ENCODE measurements around the gene SLC36A1. TPM values are rescaled to one million over a fixed set of nuclear protein-coding genes. Genes with fewer than 3 reads are reported as not detected.
"Not testable (repeated sequence)": the region's sequence is repeated elsewhere in the genome, so short reads cannot be mapped to it uniquely, and the experiment has no call there.

The SLC36A1 gene
- total RNA-seq, 4 donors from 2014 or later, result 7.3 to 9.1 (median 8.3) TPM

- intact Hi-C loops (cut with DNase I), result no loop called here
- Histone ChIP-seq H3K27me3 (peaks cover 0 to 14% (median 0%) of the 10 kb centered on the region in 4 donors), H3K4me3 (no peak overlapping the region), H3K9me3 (peaks cover 0 to 17% (median 3%) of the 10 kb centered on the region in 3 donors), H3K4me1 (no peaks in the 10 kb centered on the region), H3K36me3 (no peaks in the 10 kb centered on the region), H3K27ac (no peak overlapping the region)
- WGBS, 2 donors, result 56 to 64% methylated on average over 3 of the region's 3 CpGs
- TF ChIP-seq POLR2A (IDR thresholded peaks at IDR 0.05), result no peak
- no peak for TF ChIP-seq CTCF (IDR thresholded peaks at IDR 0.05)
- no peak for DNase-seq
These were observed 33.6 kb upstream of the SLC36A1 start for GRCh38 chr5:151413800-151414199.

- DNase-seq, result no peak
- 41 to 60% methylated on average over 2 to 3 of the region's 3 CpGs for WGBS, 2 donors
- Histone ChIP-seq H3K4me1 (no peaks in the 10 kb centered on the region), H3K9me3 (peaks cover 0 to 17% (median 3%) of the 10 kb centered on the region in 3 donors), H3K27me3 (peaks cover 0 to 14% (median 0%) of the 10 kb centered on the region in 4 donors), H3K36me3 (no peaks in the 10 kb centered on the region), H3K4me3 (no peak overlapping the region), H3K27ac (no peak overlapping the region)
- no peak for TF ChIP-seq CTCF (IDR thresholded peaks at IDR 0.05)
- no peak for TF ChIP-seq POLR2A (IDR thresholded peaks at IDR 0.05)
- intact Hi-C loops (cut with DNase I), result no loop called here
These were observed 32.9 kb upstream of the SLC36A1 start for GRCh38 chr5:151414536-151414935.

- intact Hi-C loops (cut with DNase I), result no loop called here
These were observed 29.7 kb upstream of the SLC36A1 start for GRCh38 chr5:151417712-151418111.

GRCh38 chr5:151420127-151420526 lies 27.3 kb upstream of the SLC36A1 start:
- H3K27ac ChIP-seq, result no peak overlapping the region
- no peak overlapping the region for H3K4me3 ChIP-seq
- no peak for TF ChIP-seq POLR2A (IDR thresholded peaks at IDR 0.05)
- TF ChIP-seq CTCF (IDR thresholded peaks at IDR 0.05), result no peak
- no peaks in the 10 kb centered on the region for H3K36me3 ChIP-seq
- 85 to 87% methylated on average over 5 to 6 of the region's 6 CpGs for WGBS, 2 donors
- DNase-seq, result no peak
- intact Hi-C loops (cut with DNase I), result no loop called here
- H3K27me3 ChIP-seq, result peaks cover 0 to 2% (median 0%) of the 10 kb centered on the region in 4 donors
- H3K4me1 ChIP-seq, result no peaks in the 10 kb centered on the region
- H3K9me3 ChIP-seq, result peaks cover 0 to 17% (median 3%) of the 10 kb centered on the region in 3 donors

More at GRCh38 chr5:151417712-151418111, 29.7 kb upstream of the SLC36A1 start:
- Histone ChIP-seq H3K4me1 (no peaks in the 10 kb centered on the region), H3K27me3 (peaks cover 0 to 3% (median 0%) of the 10 kb centered on the region in 4 donors), H3K27ac (no peak overlapping the region), H3K9me3 (peaks cover 0 to 17% (median 3%) of the 10 kb centered on the region in 3 donors), H3K36me3 (no peaks in the 10 kb centered on the region), H3K4me3 (no peak overlapping the region)
- TF ChIP-seq POLR2A (IDR thresholded peaks at IDR 0.05), result no peak
- no peak for TF ChIP-seq CTCF (IDR thresholded peaks at IDR 0.05)
- no peak for DNase-seq

- Histone ChIP-seq H3K27me3 (peaks cover 0 to 5% (median 0%) of the 10 kb centered on the region in 4 donors), H3K36me3 (no peaks in the 10 kb centered on the region), H3K27ac (no peak overlapping the region), H3K9me3 (no peaks in the 10 kb centered on the region), H3K4me3 (no peak overlapping the region), H3K4me1 (no peaks in the 10 kb centered on the region)
- no peak for DNase-seq
- intact Hi-C loops (cut with DNase I), result no loop called here
- TF ChIP-seq CTCF (IDR thresholded peaks at IDR 0.05) (no peak), POLR2A (IDR thresholded peaks at IDR 0.05) (no peak)
- WGBS, 2 donors, result 33 to 58% methylated on average over 1 to 6 of the region's 8 CpGs
These were observed 22.4 kb upstream of the SLC36A1 start for GRCh38 chr5:151424892-151425523.

- H3K36me3 ChIP-seq; H3K9me3 ChIP-seq; DNase-seq; H3K4me3 ChIP-seq; H3K4me1 ChIP-seq; intact Hi-C loops (cut with DNase I); H3K27ac ChIP-seq; H3K27me3 ChIP-seq: not testable (repeated sequence)
- 52 to 57% methylated on average over 6 of the region's 6 CpGs for WGBS, 2 donors
These were observed 21.1 kb upstream of the SLC36A1 start for GRCh38 chr5:151426347-151426746.
